Left ventricle myocardium superior (tissue), 1 donor: Measurements from ENCODE around the gene HDGF. TPM values are rescaled to one million over a fixed set of nuclear protein-coding genes. Genes with fewer than 3 reads are reported as not detected.
"Not testable (repeated sequence)": the region's sequence is repeated elsewhere in the genome, so short reads cannot be mapped to it uniquely, and the experiment has no call there.

Source experiments
- ATAC-seq: fragments of 200-7000 bp; cut with Tn5 transposase; one replicate; pipeline ENCODE4 v1.9.1; 2020; ENCODE audit warnings: mild to moderate bottlenecking, moderate library complexity
- DNase-seq: peaks from one replicate; pipeline ENCODE4 v3.0.0-alpha.2; 2020
- intact Hi-C: fragments of 100-400 bp; cut with micrococcal nuclease; formaldehyde crosslinking; loops from one replicate; pipeline ENCODE4 v1.11.0; 2022
- total RNA-seq: library from RNA; stranded (reverse); fragmentation: NEBNext Ultra II Directional; extraction: Animal tissue kit (Norgen Biotek cat#: 25700); gene quantifications from one replicate; pipeline ENCODE4 v1.2.1, GENCODE V29; 2021
- donor health status: DM: no; HTN: yes; CAD: no; lungs with severe emphysema.

Gene HDGF
- total RNA-seq, 1 donor from 2014 or later: 185 TPM

- no peak for ATAC-seq
- intact Hi-C loops: loop anchor here (5.0 kb wide), 1 partner anchor 41 kb away; the partner anchor contains the start of genes ISG20L2 and METTL25B
- no peak for DNase-seq
Observed at GRCh38 chr1:156768610-156769295, 17.3 kb upstream of the HDGF start.

GRCh38 chr1:156767879-156768604 lies 16.6 kb upstream of the HDGF start:
- DNase-seq (peak; percentile 45), ATAC-seq (peak; percentile 8)
- intact Hi-C loops: loop anchor here (5.0 kb wide), 1 partner anchor 41 kb away; the partner anchor contains the start of genes ISG20L2 and METTL25B

GRCh38 chr1:156767101-156767878 lies 15.8 kb upstream of the HDGF start, which contains the start of gene PRCC:
PRCC (plus strand) TSS chr1:156767535; CDS start chr1:156767772, 237 bp downstream.
- ATAC-seq (peak; percentile 97), DNase-seq (peak; percentile 96)
- intact Hi-C loops: loop anchor here (5.0 kb wide), 1 partner anchor 40 kb away; the partner anchor contains the start of genes ISG20L2 and METTL25B

DNA sequence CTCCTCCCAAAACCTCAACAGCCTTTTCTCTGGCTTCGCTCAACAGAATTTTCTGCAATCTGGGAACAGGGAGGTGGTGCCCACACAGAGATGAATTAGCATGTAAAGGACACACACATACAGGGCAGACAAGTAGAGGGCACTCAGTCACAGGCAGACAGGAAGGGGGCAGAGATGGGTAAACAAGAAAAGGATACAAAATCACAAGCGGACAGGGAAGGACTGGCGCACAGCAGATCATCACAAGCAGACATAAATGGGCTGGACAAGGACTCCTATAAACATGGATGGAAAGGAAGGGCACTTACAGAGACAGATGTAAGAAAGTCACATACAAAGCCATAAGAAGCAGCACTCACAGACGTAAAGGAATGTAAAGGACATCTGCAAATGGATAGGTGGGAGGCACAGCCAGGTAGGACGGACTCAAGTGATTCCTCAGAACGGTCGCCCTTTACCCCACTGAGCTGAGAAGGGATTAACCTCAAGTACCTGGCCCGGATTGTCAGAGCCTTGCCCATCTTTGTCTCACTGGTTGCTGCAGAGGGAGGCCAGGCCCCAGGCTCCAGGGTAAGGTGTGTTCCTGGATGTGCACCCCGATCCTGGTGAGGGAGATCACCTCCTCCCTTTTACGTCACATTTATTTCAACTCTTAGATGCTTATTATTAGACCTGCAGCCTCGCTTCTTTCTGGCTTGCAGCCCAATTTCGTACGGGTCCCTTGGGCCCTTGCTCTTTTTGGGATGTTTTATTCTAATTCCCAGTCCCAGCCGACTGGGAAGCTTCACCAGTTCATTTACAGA lies 15.0 kb upstream of the HDGF start:
- DNase-seq: peak; percentile 47

GRCh38 chr1:156765666-156766065 lies 14.2 kb upstream of the HDGF start:
- intact Hi-C loops: loop anchor here (5.0 kb wide), 1 partner anchor 38 kb away; the partner anchor contains the start of genes ISG20L2 and METTL25B
- ATAC-seq: no peak

More for the DNA sequence above, 15.0 kb upstream of the HDGF start:
- intact Hi-C loops: loop anchor here (5.0 kb wide), 1 partner anchor 39 kb away; the partner anchor contains the start of genes ISG20L2 and METTL25B
- ATAC-seq: peak; percentile 16

GRCh38 chr1:156765136-156765535 lies 13.7 kb upstream of the HDGF start:
- intact Hi-C loops: loop anchor here (5.0 kb wide), 1 partner anchor 38 kb away; the partner anchor contains the start of genes ISG20L2 and METTL25B
- not testable (repeated sequence) for DNase-seq, ATAC-seq

More at GRCh38 chr1:156765666-156766065, 14.2 kb upstream of the HDGF start:
- no peak for DNase-seq

DNA sequence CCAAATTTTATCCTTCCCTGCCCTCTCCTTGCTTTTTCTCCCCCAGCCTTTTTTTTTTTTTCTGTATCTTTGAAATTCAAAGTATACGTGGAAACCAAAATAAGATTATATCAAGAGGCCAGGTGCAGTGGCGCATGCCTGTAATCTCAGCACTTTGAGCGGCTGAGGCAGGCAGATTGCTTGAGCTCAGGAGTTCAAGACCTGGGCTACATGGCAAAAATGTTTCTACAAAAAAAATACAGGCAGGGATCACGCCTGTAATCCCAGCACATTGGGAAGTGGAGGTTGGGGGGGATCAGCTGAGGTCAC lies 9.3 kb upstream of the HDGF start:
- no peak for ATAC-seq

GRCh38 chr1:156760092-156760795 lies 8.8 kb upstream of the HDGF start:
- ATAC-seq (no peak), DNase-seq (no peak)
- intact Hi-C loops: no loop called here

More for the DNA sequence above, 9.3 kb upstream of the HDGF start:
- DNase-seq: no peak
- intact Hi-C loops: no loop called here

DNA sequence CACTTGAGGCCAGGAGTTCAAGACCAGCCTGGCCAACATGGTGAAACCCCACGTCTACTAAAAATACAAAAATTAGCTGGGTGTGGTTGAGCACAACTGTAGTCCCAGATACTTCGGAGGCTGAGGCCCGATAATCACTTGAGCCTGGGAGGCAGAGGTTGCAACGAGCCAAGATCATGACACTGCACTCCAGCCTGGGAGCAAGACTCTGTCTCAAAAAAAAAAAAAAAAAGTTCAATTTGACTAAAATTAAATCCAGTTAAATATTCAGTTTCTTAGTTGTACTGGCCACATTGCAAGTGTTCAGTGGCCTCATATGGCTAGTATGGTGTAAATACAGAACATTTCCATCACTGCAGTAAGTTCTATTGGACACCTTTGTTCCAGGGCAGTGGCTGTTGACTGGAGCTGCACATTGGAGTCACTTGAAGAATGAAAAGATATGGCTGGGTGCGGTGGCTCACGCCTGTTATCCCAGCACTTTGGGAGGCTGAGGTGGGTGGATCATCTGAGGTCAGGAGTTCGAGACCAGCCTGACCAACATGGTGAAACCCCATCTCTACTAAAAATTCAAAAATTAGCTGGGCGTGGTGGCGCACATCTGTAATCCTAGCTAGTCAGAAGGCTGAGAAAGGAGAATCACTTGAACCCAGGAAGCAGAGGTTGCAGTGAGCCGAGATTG lies 6.2 kb upstream of the HDGF start:
- DNase-seq, ATAC-seq, intact Hi-C loops: not testable (repeated sequence)

GRCh38 chr1:156756355-156756754 lies 4.9 kb upstream of the HDGF start:
- no peak for DNase-seq
- ATAC-seq: no peak
- intact Hi-C loops: no loop called here

GRCh38 chr1:156755527-156755950 lies 4.1 kb upstream of the HDGF start:
- intact Hi-C loops: no loop called here
- DNase-seq: no peak
- no peak for ATAC-seq

DNA sequence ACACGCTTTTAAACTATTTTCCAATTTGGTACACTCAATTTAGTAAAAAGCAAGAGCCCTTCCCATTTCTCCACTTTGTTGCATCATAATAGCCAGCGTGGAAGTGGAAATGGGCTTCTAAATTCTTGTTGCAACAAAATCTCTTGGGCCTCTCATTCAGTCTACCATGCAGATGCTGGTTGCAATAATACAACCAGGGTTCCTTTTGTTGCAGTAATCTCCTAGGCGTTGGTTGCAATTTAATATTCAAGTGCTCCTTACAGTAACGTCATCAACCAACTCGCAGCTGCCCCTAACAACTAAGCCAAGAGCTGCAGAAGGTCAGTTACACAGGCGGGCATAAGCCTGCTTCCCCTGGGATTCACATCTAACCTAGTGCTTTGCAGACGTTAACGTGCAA lies 2.7 kb upstream of the HDGF start:
- intact Hi-C loops: no loop called here
- ATAC-seq: no peak

GRCh38 chr1:156752843-156753482 lies 1.5 kb upstream of the HDGF start:
- DNase-seq (no peak), ATAC-seq (no peak)
- intact Hi-C loops: no loop called here

More for the DNA sequence above, 2.7 kb upstream of the HDGF start:
- no peak for DNase-seq

- DNase-seq: peak; percentile 99
- intact Hi-C loops: no loop called here
- ATAC-seq: peak; percentile 79
Observed at GRCh38 chr1:156751757-156752481, 444 bp upstream of the HDGF start.

- intact Hi-C loops: no loop called here
- DNase-seq (peak; percentile 75), ATAC-seq (peak; percentile 6)
Observed at GRCh38 chr1:156750711-156751450, 594 bp downstream of the HDGF start.
